GM12878 (cell line): ENCODE data around the gene CLDN6.

Source experiments
- EP300 ChIP-seq, 2 experiments: fragments of 150-350 bp in 1 of 2; IDR thresholded peaks; 2 replicates each; pipeline ENCODE4 v1.6.1; 2011 to 2012; ENCODE audit warnings: low read depth in 2 of 2, low read length in 2 of 2, borderline replicate concordance in 1 of 2, improper control_type of control experiment in 1 of 2, inconsistent platforms in 1 of 2; ENCODE audit not compliant: control insufficient read depth in 1 of 2
- GABPA ChIP-seq: IDR thresholded peaks from 2 replicates; pipeline ENCODE4 v1.6.1; 2014; ENCODE audit warnings: antibody characterized with exemption, low read depth, mild to moderate bottlenecking, inconsistent platforms
- HCFC1 ChIP-seq: fragments of 150-350 bp; IDR thresholded peaks from 2 replicates; pipeline ENCODE4 v1.6.1; 2014; ENCODE audit warnings: low read length
- JUND ChIP-seq: IDR thresholded peaks from 2 replicates; pipeline ENCODE4 v1.6.1; 2012; ENCODE audit warnings: low read depth, mild to moderate bottlenecking, low read length, improper control_type of control experiment, moderate library complexity
- MYC ChIP-seq: IDR thresholded peaks from 2 replicates; pipeline ENCODE4 v1.6.1; 2011; ENCODE audit warnings: mild to moderate bottlenecking, low read length, moderate library complexity, inconsistent platforms; ENCODE audit not compliant: insufficient read depth, insufficient replicate concordance, insufficient read length, severe bottlenecking
- POLR2A ChIP-seq: IDR thresholded peaks from 2 replicates; pipeline ENCODE4 v1.6.1; 2011; ENCODE audit warnings: low read depth, mild to moderate bottlenecking, low read length
- RBBP5 ChIP-seq: fragments of 200-600 bp; sonication (generic); conservative IDR thresholded peaks from 2 replicates; pipeline ENCODE4 v1.6.1; 2016
- SP1 ChIP-seq: IDR thresholded peaks from one replicate; pipeline ENCODE4 v1.6.1; 2011; ENCODE audit warnings: low read depth, low read length
- SUZ12 ChIP-seq: fragments of 200-600 bp; sonication (generic); IDR thresholded peaks from one replicate; pipeline ENCODE4 v1.6.1; 2018; ENCODE audit warnings: antibody characterized with exemption, mild to moderate bottlenecking; ENCODE audit not compliant: unreplicated experiment
- TCF7 ChIP-seq: IDR thresholded peaks from 2 replicates; pipeline ENCODE4 v1.6.1; 2014; ENCODE audit warnings: antibody characterized with exemption, borderline replicate concordance
- ZZZ3 ChIP-seq: IDR thresholded peaks from 2 replicates; pipeline ENCODE4 v1.6.1; 2011; ENCODE audit warnings: low read depth; ENCODE audit not compliant: control insufficient read depth, insufficient read length
- TF ChIP-seq, protein P1 (sequence below), 3 experiments: IDR thresholded peaks in 2 of 3; conservative IDR thresholded peaks in 1 of 3; 2 replicates each; pipeline ENCODE4 v1.5.1; 2011; ENCODE audit warnings: low read depth in 3 of 3, low read length in 3 of 3, mild to moderate bottlenecking in 3 of 3, control low read depth in 2 of 3, moderate library complexity in 2 of 3, inconsistent platforms in 1 of 3, mixed read lengths in 1 of 3; ENCODE audit not compliant: control insufficient read depth in 2 of 3, insufficient read depth in 1 of 3; ENCODE audit errors: extremely low read depth in 1 of 3
- TF ChIP-seq, protein P2 (sequence below): fragments of 450-650 bp; IDR thresholded peaks from 2 replicates; pipeline ENCODE4 v1.6.1; 2017; ENCODE audit warnings: mild to moderate bottlenecking, moderate library complexity

DNA sequence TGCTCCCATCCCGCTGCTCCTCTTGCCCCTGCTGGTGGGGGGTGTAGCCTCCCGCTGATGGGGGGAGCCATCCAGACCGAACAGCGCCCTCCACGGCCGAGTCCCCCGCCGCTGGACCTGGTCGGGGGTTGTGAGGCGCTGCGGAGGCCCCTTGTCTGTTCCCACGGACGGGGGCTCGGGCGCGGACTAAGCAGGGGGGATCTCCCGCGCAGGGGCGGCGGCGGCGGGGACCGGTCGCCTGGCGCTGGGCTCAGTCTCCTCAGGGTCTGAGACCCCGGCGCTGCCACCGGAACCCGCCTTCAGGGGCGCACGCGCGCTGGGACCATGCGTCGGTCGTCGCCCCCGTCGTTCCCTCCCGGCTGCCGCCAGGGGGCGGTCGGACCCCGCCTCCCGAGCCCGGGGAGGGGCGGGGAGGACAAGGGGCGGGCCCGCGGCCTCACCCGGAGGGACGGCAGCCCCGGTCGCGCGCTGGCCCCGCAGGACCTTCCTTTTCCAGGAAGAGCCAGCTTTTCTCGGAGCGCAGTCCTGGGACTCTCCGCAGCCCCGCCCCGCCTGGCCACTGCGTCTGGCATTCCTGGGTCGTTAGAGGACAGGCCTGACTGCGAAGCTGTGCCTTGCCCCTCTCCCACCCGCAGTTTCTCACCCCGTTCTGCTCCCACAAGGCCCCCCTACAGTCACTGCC, 41.2 kb upstream of the CLDN6 start:
- TF ChIP-seq, protein P1, sequence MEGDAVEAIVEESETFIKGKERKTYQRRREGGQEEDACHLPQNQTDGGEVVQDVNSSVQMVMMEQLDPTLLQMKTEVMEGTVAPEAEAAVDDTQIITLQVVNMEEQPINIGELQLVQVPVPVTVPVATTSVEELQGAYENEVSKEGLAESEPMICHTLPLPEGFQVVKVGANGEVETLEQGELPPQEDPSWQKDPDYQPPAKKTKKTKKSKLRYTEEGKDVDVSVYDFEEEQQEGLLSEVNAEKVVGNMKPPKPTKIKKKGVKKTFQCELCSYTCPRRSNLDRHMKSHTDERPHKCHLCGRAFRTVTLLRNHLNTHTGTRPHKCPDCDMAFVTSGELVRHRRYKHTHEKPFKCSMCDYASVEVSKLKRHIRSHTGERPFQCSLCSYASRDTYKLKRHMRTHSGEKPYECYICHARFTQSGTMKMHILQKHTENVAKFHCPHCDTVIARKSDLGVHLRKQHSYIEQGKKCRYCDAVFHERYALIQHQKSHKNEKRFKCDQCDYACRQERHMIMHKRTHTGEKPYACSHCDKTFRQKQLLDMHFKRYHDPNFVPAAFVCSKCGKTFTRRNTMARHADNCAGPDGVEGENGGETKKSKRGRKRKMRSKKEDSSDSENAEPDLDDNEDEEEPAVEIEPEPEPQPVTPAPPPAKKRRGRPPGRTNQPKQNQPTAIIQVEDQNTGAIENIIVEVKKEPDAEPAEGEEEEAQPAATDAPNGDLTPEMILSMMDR (IDR thresholded peaks at IDR 0.05 in 2 of 3, conservative IDR thresholded peaks at IDR 0.05 in 1 of 3; ENCODE audit: control insufficient read depth in 2 of 3, extremely low read depth in 1 of 3, insufficient read depth in 1 of 3, low read depth in 3 of 3, low read length in 3 of 3), result peak; percentile 71 to 94 (median 85)
- TF ChIP-seq GABPA (no peak), JUND (no peak), HCFC1 (no peak), RBBP5 (no peak), ZZZ3 (no peak), EP300 (IDR thresholded peaks at IDR 0.05; ENCODE audit: borderline replicate concordance in 1 of 2, control insufficient read depth in 1 of 2, low read depth in 2 of 2, low read length in 2 of 2) (no peak), SUZ12 (no peak), TCF7 (no peak), POLR2A (peak; percentile 71), SP1 (no peak), MYC (no peak)
- TF ChIP-seq, protein P2, sequence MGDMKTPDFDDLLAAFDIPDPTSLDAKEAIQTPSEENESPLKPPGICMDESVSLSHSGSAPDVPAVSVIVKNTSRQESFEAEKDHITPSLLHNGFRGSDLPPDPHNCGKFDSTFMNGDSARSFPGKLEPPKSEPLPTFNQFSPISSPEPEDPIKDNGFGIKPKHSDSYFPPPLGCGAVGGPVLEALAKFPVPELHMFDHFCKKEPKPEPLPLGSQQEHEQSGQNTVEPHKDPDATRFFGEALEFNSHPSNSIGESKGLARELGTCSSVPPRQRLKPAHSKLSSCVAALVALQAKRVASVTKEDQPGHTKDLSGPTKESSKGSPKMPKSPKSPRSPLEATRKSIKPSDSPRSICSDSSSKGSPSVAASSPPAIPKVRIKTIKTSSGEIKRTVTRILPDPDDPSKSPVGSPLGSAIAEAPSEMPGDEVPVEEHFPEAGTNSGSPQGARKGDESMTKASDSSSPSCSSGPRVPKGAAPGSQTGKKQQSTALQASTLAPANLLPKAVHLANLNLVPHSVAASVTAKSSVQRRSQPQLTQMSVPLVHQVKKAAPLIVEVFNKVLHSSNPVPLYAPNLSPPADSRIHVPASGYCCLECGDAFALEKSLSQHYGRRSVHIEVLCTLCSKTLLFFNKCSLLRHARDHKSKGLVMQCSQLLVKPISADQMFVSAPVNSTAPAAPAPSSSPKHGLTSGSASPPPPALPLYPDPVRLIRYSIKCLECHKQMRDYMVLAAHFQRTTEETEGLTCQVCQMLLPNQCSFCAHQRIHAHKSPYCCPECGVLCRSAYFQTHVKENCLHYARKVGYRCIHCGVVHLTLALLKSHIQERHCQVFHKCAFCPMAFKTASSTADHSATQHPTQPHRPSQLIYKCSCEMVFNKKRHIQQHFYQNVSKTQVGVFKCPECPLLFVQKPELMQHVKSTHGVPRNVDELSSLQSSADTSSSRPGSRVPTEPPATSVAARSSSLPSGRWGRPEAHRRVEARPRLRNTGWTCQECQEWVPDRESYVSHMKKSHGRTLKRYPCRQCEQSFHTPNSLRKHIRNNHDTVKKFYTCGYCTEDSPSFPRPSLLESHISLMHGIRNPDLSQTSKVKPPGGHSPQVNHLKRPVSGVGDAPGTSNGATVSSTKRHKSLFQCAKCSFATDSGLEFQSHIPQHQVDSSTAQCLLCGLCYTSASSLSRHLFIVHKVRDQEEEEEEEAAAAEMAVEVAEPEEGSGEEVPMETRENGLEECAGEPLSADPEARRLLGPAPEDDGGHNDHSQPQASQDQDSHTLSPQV, result peak; percentile 87
